PC-9 (cell line): ENCODE data around the gene SLC30A10. TPM values are rescaled to one million over a fixed set of nuclear protein-coding genes. Genes with fewer than 3 reads are reported as not detected.
"Not testable (repeated sequence)": the region's sequence is repeated elsewhere in the genome, so short reads cannot be mapped to it uniquely, and the experiment has no call there.

Experiments
- BruUV-seq: library from RNA; stranded (reverse); fragments of 400-500 nt; replicated peaks from 2 replicates; lab custom pipeline; 2021; lab: Mats Ljungman, UMichigan
- CTCF ChIA-PET: fragments of 300-600 bp; sonication (Branson Sonifier 250); formaldehyde crosslinking; loops from one replicate; lab custom pipeline; 2022; ENCODE audit warnings: antibody characterized with exemption; lab: Charles Lee
- POLR2A ChIA-PET: fragments of 300-600 bp; sonication (Branson Sonifier 250); formaldehyde crosslinking; loops from one replicate; lab custom pipeline; 2022; ENCODE audit warnings: antibody characterized with exemption; ENCODE audit not compliant: unreplicated experiment; lab: Charles Lee
- DNase-seq, 2 experiments: peaks; one replicate each; pipeline versions ENCODE4 v3.0.0 to v3.0.0-alpha.2; 2015 to 2022; ENCODE audit warnings: mixed read lengths in 1 of 2
- H2AFZ ChIP-seq: fragments of 200-600 bp; sonication (generic); 2 replicates; pipeline ENCODE4 v1.8.1; 2017; ENCODE audit warnings: antibody characterized with exemption
- H3F3A ChIP-seq: fragments of 200-600 bp; sonication (generic); 2 replicates; pipeline ENCODE4 v1.8.1; 2017; ENCODE audit warnings: antibody characterized with exemption, mild to moderate bottlenecking, low read depth; ENCODE audit not compliant: insufficient read depth
- H3K27ac ChIP-seq: fragments of 200-600 bp; sonication (generic); 2 replicates; pipeline ENCODE4 v1.6.1; 2016; ENCODE audit warnings: mixed run types
- H3K27me3 ChIP-seq: fragments of 200-600 bp; sonication (generic); 2 replicates; pipeline ENCODE4 v1.6.1; 2016; ENCODE audit warnings: low read depth, mixed run types; ENCODE audit not compliant: insufficient read depth
- H3K36me3 ChIP-seq: fragments of 200-600 bp; sonication (generic); 2 replicates; pipeline ENCODE4 v1.6.1; 2016; ENCODE audit warnings: low read depth, mixed run types
- H3K4me1 ChIP-seq: fragments of 200-600 bp; sonication (generic); replicated peaks from 2 replicates; pipeline ENCODE4 v1.6.1; 2016; ENCODE audit warnings: mixed run types; ENCODE audit not compliant: insufficient read depth
- H3K4me2 ChIP-seq: fragments of 200-600 bp; sonication (generic); 2 replicates; pipeline ENCODE4 v1.6.1; 2017; ENCODE audit warnings: mixed run types
- H3K4me3 ChIP-seq: fragments of 200-600 bp; sonication (generic); 2 replicates; pipeline ENCODE4 v1.6.1; 2016; ENCODE audit warnings: mixed run types
- H3K79me2 ChIP-seq: fragments of 200-600 bp; sonication (generic); 2 replicates; pipeline ENCODE4 v1.6.1; 2017; ENCODE audit warnings: low read depth, mixed run types
- H3K9me2 ChIP-seq: fragments of 200-600 bp; sonication (generic); 2 replicates; pipeline ENCODE4 v1.8.1; 2017; ENCODE audit warnings: mild to moderate bottlenecking; ENCODE audit not compliant: insufficient read depth
- H3K9me3 ChIP-seq: fragments of 200-600 bp; sonication (generic); 2 replicates; pipeline ENCODE4 v1.8.1; 2016; ENCODE audit warnings: low read depth; ENCODE audit not compliant: insufficient read depth
- H4K20me1 ChIP-seq: fragments of 200-600 bp; sonication (generic); 2 replicates; pipeline ENCODE4 v1.8.1; 2017; ENCODE audit not compliant: insufficient read depth
- CTCF ChIP-seq: fragments of 200-600 bp; sonication (generic); conservative IDR thresholded peaks from 2 replicates; pipeline ENCODE4 v1.6.1; 2017; ENCODE audit warnings: mixed run types, antibody characterized with exemption, mild to moderate bottlenecking, moderate library complexity
- EZH2 ChIP-seq: fragments of 200-600 bp; sonication (generic); IDR thresholded peaks from 2 replicates; pipeline ENCODE4 v1.8.0; 2017; ENCODE audit warnings: antibody characterized with exemption, low read depth
- intact Hi-C: fragments of 100-400 bp; cut with micrococcal nuclease; formaldehyde crosslinking; loops from one replicate; pipeline ENCODE4 v1.10.0; 2022; ENCODE audit not compliant: unreplicated experiment
- total RNA-seq: library from RNA; stranded (reverse); gene quantifications from 2 replicates; pipeline ENCODE4 v1.2.3, GENCODE V29; 2021

The SLC30A10 gene
- total RNA-seq, 1 experiment from 2014 or later, result not detected

GRCh38 chr1:219938706-219939105, 10.3 kb upstream of the SLC30A10 start:
- CTCF ChIA-PET, result no interaction called here
- Histone ChIP-seq H3F3A (no peaks in the 10 kb centered on the region), H2AFZ (no peak overlapping the region), H3K79me2 (no peaks in the 10 kb centered on the region), H3K4me1 (no peaks in the 10 kb centered on the region), H4K20me1 (no peaks in the 10 kb centered on the region), H3K27ac (no peak overlapping the region), H3K9me2 (no peaks in the 10 kb centered on the region), H3K27me3 (no peaks in the 10 kb centered on the region), H3K9me3 (no peaks in the 10 kb centered on the region), H3K4me3 (no peak overlapping the region), H3K4me2 (no peak overlapping the region), H3K36me3 (no peaks in the 10 kb centered on the region)
- POLR2A ChIA-PET, result interaction anchor here (0.7 kb wide), 1 partner anchor 11 kb away, joined by 10 read pairs; no protein-coding TSS in a partner anchor
- intact Hi-C loops, result no loop called here
- BruUV-seq, result no TSS peak
- no peak for DNase-seq
- no peak for TF ChIP-seq EZH2
- no peak for TF ChIP-seq CTCF

- H3K27ac ChIP-seq, H3K4me1 ChIP-seq, H3K4me2 ChIP-seq, CTCF ChIA-PET, H3K9me3 ChIP-seq, H3K36me3 ChIP-seq, H3F3A ChIP-seq, BruUV-seq, DNase-seq, intact Hi-C loops, H4K20me1 ChIP-seq, H3K27me3 ChIP-seq, H3K9me2 ChIP-seq, POLR2A ChIA-PET, H2AFZ ChIP-seq, H3K79me2 ChIP-seq, H3K4me3 ChIP-seq: not testable (repeated sequence)
Measured at GRCh38 chr1:219933763-219934162, 5.4 kb upstream of the SLC30A10 start.

GRCh38 chr1:219931033-219931432, 2.7 kb upstream of the SLC30A10 start:
- Histone ChIP-seq H3K36me3 (no peaks in the 10 kb centered on the region), H3K27ac (no peak overlapping the region), H3K79me2 (no peaks in the 10 kb centered on the region), H3K4me2 (no peak overlapping the region), H3K4me3 (no peak overlapping the region), H3K27me3 (no peaks in the 10 kb centered on the region), H2AFZ (no peak overlapping the region), H3K4me1 (no peaks in the 10 kb centered on the region), H3K9me3 (no peaks in the 10 kb centered on the region), H3F3A (no peaks in the 10 kb centered on the region), H4K20me1 (no peaks in the 10 kb centered on the region), H3K9me2 (no peaks in the 10 kb centered on the region)
- CTCF ChIA-PET, result no interaction called here
- POLR2A ChIA-PET, result no interaction called here
- DNase-seq, result no peak
- BruUV-seq, result no TSS peak
- intact Hi-C loops, result no loop called here
- no peak for TF ChIP-seq CTCF
- TF ChIP-seq EZH2, result no peak

- CTCF ChIA-PET, result no interaction called here
Measured at GRCh38 chr1:219928791-219929118, 398 bp upstream of the SLC30A10 start.

More at GRCh38 chr1:219928791-219929118, 398 bp upstream of the SLC30A10 start:
- no peaks in the 10 kb centered on the region for H4K20me1 ChIP-seq
- no peaks in the 10 kb centered on the region for H3K9me3 ChIP-seq
- H3K4me1 ChIP-seq, result no peaks in the 10 kb centered on the region
- no peak for DNase-seq
- no peaks in the 10 kb centered on the region for H3K9me2 ChIP-seq
- POLR2A ChIA-PET, result no interaction called here
- no peaks in the 10 kb centered on the region for H3K27me3 ChIP-seq
- no TSS peak for BruUV-seq
- H3K36me3 ChIP-seq, result no peaks in the 10 kb centered on the region
- intact Hi-C loops, result no loop called here
- H3K4me3 ChIP-seq, result no peak overlapping the region
- no peak overlapping the region for H2AFZ ChIP-seq
- H3F3A ChIP-seq, result no peaks in the 10 kb centered on the region
- no peak for TF ChIP-seq EZH2
- no peak for TF ChIP-seq CTCF
- no peak overlapping the region for H3K4me2 ChIP-seq
- H3K27ac ChIP-seq, result no peak overlapping the region
- no peaks in the 10 kb centered on the region for H3K79me2 ChIP-seq
